ENCODE results near the gene CCDC137. TPM values are rescaled to one million over a fixed set of nuclear protein-coding genes. Genes with fewer than 3 reads are reported as not detected.
A peak's percentile ranks its signal among the peaks of the same experiment; 100 is the strongest.

CCDC137 gene
- total and polyA plus RNA-seq, 2 of the 13 experiments (the other 11 are each of a cell fraction or from before 2014, with no cell fraction given): 14.6 to 39.1 TPM

- TF ChIP-seq ZNF687 (CRISPR knock-in tag; IDR thresholded peaks at IDR 0.05) (peak; percentile 58; the same call in 1 of the 2 replicates), DMAP1 (CRISPR knock-in tag; IDR thresholded peaks at IDR 0.05) (no peak), ZBTB42 (CRISPR knock-in tag; IDR thresholded peaks at IDR 0.05) (no peak), TEF (CRISPR knock-in tag; IDR thresholded peaks at IDR 0.05) (no peak), ETV6 (CRISPR knock-in tag; conservative IDR thresholded peaks at IDR 0.05) (no peak), SP140L (CRISPR knock-in tag; IDR thresholded peaks at IDR 0.05; ENCODE audit: borderline replicate concordance) (no peak), FOXK2 (IDR thresholded peaks at IDR 0.05) (no peak), ZNF747 (CRISPR knock-in tag; IDR thresholded peaks at IDR 0.05; ENCODE audit: borderline replicate concordance) (no peak), CHCHD3 (CRISPR knock-in tag; IDR thresholded peaks at IDR 0.05) (0 out of 2 replicates have a peak, but pooled peaks have one; percentile 48), TSC22D2 (CRISPR knock-in tag; IDR thresholded peaks at IDR 0.05; ENCODE audit: borderline replicate concordance) (no peak), ZNF124 (CRISPR knock-in tag; IDR thresholded peaks at IDR 0.05) (no peak), MTERF4 (CRISPR knock-in tag; IDR thresholded peaks at IDR 0.05) (no peak), ZNF225 (CRISPR knock-in tag; IDR thresholded peaks at IDR 0.05) (0 out of 2 replicates have a peak, but pooled peaks have one; percentile 12), ZNF580 (CRISPR knock-in tag; IDR thresholded peaks at IDR 0.05; ENCODE audit: borderline replicate concordance, low read depth) (no peak), ZNF431 (CRISPR knock-in tag; IDR thresholded peaks at IDR 0.05; ENCODE audit: borderline replicate concordance, low read depth) (no peak), ARID4A (CRISPR knock-in tag; IDR thresholded peaks at IDR 0.05; ENCODE audit: borderline replicate concordance) (no peak), ZNF570 (CRISPR knock-in tag; IDR thresholded peaks at IDR 0.05; ENCODE audit: borderline replicate concordance) (no peak)
Measured at GRCh38 chr17:81650951-81651350, 15.6 kb upstream of the CCDC137 start (continued).
